ENCODE results near the gene ZNF148.

DNA sequence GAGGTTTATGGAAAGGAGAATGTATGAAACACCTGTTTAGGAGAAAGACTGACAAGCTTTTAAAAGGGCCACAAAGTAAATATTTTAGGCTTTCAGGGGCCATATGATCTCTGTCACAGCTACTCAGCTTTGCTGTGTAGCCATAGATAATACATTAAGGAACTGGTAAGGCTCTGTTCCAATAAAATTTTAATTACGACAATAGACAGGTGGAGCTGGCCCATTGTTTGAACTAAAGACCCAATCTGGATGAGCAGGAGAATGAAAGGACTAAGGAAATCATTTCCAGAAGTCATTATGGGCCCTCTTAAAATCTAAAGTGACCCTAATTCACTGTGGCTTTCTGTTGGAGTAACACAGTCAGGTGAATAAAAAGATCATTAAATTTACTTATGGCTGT is 114.1 kb downstream of the ZNF148 start:
- TF ChIP-seq ZNF274 (IDR thresholded peaks at IDR 0.05; ENCODE audit: low read depth, low read length), result no peak
- TF ChIP-seq YY1 (IDR thresholded peaks at IDR 0.05; ENCODE audit: insufficient read depth, insufficient read length), result no peak
- no peak for TF ChIP-seq SUZ12 (IDR thresholded peaks at IDR 0.05; ENCODE audit: extremely low read depth, insufficient read depth, insufficient read length)
